Smooth muscle cell of the brain vasculature (primary cell): Measurements from ENCODE around the gene WWC2.

Source experiments
- DNase-seq: peaks from one replicate; pipeline ENCODE4 v3.0.0-alpha.2; 2012; ENCODE audit warnings: low read depth, low spot score

Gene WWC2

DNA sequence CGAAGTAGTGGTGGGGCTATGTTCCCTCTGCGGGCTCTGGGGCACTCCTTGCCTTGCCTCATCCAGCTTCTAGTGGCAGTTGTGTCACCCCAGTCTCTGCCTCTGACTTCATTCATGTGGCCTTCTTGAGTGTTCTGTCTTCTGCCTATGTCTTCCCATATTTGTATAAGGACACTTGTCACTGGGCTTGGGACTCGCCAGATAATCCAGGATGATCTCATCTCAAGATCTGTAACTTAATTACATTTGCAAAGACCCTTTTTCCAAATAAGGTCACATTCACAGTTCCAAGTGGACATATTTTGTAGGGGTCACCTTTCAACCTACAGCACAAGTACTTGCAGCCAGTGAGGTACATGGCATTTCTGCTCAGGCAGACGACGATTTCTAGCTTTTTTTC lies 253.5 kb downstream of the WWC2 start:
- no peak for DNase-seq

DNA sequence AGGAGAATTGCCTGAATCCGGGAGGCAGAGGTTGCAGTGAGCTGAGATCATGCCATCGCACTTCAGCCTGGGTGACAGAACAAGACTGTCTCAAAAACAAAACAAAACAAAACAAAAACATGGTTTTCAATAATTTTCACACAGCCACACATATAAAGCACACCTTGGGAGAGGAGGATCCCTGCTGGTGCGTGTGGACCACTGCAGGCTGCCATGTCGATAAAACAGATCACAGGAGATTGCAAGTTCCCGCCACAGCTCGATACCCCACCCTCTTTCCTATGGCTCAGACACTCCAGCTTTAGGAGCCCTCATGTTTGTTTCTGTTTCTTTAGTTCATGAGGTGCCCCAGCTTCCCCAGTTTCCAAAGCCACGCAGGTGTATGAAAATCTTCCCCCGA lies 254.5 kb downstream of the WWC2 start:
- DNase-seq, result no peak

DNA sequence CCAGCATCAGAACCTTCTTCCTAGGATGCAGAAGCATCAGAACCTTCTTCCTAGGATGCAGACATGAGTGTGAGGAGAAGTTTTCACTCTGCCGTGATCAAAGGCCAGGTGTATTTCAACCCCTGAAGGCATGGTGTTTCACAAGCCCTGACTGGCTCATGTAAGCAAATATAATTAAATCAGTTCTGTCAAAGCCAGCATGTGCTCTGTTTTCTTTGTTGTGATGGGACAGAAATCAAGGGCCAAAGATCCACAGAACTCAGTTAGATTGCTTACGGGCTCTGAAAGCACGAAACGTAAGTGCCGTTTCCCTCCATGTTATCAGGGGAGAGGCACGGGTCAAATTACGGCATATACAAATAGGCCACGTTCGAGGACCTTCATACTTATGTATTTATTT lies 255.2 kb downstream of the WWC2 start:
- DNase-seq, result no peak

DNA sequence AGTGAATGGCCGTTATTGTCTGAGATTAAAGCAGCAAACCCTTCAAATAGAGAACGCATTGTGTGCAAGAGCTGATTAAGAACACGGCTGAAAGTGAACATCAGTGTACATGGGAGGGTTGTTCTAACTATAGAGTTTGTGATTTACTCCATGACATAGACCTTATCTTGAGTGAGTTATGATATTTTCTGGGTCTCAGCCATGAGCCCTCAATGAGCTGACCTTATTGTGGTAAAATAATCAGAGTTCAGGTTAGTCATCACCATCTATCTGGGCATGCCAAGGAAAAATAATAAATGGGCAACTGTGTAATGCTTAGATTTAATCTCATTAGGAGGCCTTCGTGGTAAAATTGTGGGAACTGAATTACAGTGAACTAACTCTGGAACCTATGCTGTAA lies 256.3 kb downstream of the WWC2 start:
- no peak for DNase-seq

DNA sequence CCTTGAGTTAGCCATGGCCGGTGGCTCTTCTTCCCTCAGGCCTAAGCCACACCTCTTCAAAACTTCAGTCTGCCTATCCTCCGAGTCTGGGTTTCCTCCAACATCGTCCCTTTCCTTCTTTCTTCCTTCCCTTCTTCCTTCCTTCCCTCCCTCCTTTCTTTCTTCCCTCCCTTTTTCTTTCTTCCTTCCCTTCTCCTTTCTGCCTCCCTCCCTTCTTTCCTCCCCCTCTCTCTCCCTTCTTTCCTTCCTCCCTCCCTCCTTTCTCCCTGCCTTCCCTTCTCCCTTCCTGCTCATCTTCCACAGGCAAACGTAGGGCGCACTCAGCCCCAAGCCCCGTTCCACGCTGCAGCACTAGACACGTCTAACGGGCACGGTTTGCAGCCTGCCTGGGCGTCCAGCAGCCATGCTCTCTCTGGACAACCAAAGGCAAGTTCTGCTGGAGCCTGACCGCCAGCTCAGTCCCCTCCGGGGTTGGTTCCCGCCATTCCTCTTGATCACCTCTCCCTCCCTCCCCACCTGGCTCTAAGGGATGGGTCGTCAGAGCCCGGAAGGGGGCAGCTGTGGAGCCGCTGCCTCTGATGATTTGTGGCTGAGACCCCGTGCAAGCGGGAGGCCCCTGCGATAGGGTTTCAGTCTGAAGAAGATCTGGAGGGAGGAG lies 257.2 kb downstream of the WWC2 start:
- no peak for DNase-seq

DNA sequence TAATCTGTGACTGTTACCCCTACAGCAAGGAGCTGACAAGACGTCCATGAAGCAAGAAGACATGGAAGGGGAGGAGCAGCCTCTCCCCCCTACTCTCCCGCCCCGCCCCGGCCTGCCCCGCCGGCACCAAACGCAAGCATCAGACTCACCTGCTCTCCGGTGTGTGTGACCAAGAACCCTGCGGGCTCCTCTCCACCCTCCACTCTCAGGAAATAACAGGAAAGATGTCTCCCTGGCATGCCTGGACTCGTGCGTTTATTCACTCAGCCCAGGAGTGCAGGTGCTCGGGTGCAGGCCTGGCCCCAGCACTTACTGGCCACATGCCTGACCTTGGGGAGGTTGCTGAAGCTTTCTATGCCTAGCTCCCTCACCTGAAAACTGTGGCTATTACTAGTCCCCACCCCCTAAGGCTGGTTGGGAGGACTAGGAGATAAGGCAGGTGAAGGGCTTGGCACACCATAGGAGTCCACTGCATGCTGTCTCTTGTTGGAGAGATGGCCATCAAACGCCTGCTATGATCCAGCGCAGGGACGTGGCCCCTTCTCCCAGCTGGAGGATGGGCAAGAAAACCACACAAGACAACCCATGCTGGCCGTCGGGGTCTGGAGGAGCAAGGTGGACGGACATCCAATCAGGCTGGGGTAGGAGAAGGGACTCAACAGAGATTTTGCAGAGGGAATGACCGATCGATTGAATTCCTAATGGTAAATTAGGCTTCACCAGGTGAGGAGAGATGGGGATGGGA lies 258.0 kb downstream of the WWC2 start:
- DNase-seq, result no peak

DNA sequence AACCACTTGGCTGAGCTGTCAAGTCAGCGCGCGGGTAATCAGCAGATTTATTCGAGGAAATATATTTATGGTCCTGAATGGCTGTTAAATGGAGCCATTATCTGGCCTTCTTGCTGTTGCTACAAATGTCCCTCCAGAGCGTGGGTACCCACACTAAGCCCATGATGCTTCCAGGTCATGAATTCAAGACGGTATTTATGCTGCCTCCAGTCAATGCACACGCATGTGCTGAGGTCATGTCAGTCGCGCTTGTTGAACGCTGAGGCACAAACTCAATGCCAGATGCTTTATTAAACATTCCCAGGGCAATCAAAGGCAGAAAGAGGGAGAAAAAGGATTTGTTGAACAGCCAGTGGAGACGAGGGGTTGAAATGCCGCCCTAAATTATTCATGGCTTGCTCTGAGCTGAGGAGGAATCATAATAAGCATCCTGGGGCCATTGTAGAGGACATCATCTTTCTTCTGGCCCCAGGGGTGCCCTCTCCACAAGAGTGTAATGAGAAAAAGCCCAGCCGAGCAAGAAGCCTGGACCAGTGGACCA lies 259.2 kb downstream of the WWC2 start:
- no peak for DNase-seq

DNA sequence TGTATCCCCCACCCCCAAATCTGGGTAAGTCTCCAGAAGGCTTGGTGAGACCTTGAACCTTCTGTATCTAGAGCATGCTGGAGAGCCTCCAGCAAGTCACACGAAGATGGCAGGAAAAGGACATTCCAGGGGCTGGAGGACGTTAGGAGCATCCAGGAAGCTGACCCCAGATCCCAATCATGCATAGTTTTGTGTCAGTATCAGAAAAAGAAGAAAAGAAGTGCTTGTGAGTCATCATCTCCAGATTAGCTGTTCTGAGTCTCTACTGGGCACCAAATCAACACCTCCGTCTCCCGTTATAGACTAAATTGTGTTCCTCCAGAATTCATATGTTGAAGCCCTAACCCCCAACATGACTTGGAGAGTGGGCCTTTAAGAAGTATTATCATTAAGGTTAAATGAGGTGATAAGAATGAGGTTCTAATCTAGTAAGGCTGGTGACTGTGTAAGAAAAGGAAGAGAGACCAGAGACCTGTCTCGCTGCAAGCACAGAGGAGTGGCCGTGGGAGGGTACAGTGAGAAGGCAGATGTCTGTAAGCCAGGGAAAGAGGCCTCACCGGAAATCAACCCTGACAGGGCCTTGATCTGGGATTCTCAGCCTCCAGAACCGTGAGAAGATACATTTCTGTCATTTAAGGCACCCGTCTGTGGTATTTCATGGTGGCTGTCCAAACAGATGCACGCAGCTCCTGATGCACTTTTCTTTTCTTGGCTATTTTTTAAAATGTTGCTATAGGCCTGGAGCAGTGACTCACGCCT lies 261.3 kb downstream of the WWC2 start:
- DNase-seq, result no peak

DNA sequence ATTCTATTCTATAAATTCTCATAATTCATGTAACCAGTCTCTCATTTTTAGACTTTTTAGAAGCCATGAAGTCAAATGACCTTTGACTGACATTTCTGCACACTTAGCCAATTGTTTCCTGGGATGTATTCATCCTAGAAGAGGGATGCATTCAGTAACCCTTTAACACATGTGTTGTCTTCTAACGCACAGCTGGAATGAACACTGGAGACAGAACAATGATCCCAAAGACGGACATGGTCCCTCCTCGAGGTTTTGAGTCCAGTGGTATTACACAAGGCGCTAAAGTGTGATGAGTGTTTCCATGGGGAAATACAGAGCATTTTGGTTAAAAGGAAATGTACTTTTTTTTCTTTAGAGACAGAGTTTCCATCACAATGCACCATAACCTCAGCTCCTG lies 263.0 kb downstream of the WWC2 start:
- DNase-seq, result no peak

DNA sequence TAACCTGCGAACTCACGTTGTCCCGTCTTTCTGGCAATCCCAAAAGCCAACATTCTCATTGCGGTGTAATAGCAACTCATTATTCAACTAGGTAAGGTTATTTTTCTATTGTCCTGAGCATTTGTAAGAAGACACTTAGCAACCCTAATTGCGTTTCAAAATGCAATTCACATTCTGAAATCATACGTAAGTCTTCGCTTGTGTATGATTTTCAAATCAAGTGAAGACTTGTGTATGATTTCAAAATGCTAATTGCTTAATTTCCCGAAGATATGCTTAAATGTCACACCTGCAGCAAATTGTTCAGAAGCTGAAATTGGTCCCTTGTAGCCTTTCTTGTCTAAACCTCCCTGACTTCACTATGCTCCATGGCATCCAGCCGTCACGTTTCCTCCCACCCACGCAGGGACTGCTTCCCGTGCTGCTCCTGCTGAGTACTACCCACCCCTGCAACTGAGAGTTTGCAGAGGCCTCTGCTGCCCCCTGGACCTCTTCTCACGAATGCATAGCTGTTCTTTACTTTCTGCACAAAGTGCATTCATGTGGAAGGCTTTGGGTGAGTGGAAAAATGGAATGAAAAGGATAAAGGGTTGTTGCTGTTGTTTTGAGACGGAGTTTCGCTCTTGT lies 264.0 kb downstream of the WWC2 start:
- DNase-seq, result no peak

DNA sequence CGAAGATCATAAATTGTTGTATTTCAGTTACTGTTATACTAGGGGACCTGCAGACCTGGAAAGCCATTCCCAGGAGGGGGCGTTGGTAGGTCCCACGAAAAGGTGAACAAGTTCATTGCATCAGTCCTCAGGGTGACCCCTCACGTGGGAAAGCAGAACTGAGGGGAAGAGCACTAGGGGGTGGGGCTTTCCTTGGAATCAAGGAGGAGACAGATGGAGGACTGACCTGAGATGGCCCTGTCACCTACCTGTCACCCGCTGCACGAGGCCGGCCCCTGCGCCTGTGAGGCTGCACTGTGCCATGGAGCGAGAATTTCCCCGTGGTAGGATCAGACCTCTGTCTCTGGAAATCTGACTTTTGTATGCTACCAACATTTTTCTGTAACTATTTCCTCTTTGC lies 265.0 kb downstream of the WWC2 start:
- DNase-seq, result no peak

DNA sequence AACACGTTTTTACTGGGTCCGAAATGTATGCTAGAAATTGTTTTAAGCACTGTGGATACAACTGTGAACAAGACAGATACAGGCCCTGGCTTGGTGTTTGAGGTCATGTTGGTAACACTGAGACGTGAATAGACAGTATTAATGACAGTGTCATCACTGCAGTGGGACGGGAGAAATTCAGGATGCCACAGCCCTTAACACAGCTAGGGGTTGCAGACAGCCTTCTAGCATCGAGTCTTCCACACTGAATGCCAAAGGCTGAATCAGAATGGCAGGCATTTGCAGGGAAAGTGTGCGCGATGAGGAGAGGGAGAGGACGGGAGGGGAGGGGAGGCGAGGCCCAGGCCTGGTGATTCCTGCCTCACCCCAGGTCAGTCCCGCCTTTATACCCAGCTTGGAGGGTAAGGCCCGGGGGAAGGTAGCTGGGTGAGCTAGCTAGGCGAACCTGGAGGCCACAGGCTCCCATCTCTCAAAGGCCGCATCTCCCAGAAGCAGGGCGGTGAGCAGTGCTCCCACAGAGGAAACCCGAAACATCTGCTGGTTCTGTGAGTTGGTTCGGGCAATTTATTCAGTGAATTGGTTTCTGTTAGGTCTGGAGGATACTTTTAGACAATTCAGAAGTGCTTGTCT lies 267.3 kb downstream of the WWC2 start:
- DNase-seq, result no peak

DNA sequence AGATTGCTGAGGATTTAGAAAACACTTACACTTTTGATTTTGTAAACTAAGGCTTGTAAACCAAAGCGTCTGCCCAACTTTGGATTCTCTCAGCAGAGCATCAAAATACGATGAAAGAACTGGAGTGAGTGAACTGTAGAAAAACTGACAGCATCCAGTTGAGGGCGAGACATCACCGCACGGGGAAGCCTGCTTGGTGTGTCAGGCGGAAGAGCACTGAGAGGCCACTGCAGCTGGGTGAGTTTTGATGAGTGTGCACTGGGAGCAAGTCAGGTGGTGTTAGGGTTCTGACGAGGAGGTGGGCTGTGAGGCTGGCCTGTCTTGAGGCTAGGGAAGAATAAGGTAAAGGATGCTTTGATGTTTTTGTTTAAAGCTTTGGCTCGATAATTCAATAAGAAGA lies 270.0 kb downstream of the WWC2 start:
- no peak for DNase-seq
